Astrocyte (in vitro differentiated cells and primary cell): Measurements from ENCODE around the gene LRWD1. TPM values are rescaled to one million over a fixed set of nuclear protein-coding genes. Genes with fewer than 3 reads are reported as not detected.

Experiments used
- DNase-seq: peaks from one replicate; pipeline ENCODE4 v3.0.0-alpha.2; 2010; ENCODE audit warnings: low read depth
- FAIRE-seq: peaks from 2 replicates; lab custom pipeline; 2011; peaks lifted over from hg19 to GRCh38; lab: Jason Lieb, UNC
- H2AFZ ChIP-seq: 2 replicates; pipeline ENCODE4 v1.6.0; 2012; ENCODE audit warnings: low read depth, low read length, inconsistent platforms
- H3K27ac ChIP-seq: 2 replicates; pipeline ENCODE4 v1.5.1; 2011; ENCODE audit warnings: low read depth, low read length, inconsistent platforms
- H3K27me3 ChIP-seq: 2 replicates; pipeline ENCODE4 v1.6.0; 2011; ENCODE audit warnings: low read length, inconsistent platforms; ENCODE audit not compliant: insufficient read depth
- H3K36me3 ChIP-seq: 2 replicates; pipeline ENCODE4 v1.5.1; 2011; ENCODE audit warnings: low read length, inconsistent platforms; ENCODE audit not compliant: insufficient read depth
- H3K4me1 ChIP-seq: 2 replicates; pipeline ENCODE4 v1.5.1; 2011; ENCODE audit warnings: low read length, inconsistent platforms; ENCODE audit not compliant: insufficient read depth
- H3K4me2 ChIP-seq: 2 replicates; pipeline ENCODE4 v1.6.0; 2012; ENCODE audit warnings: low read length, inconsistent platforms
- H3K4me3 ChIP-seq: 2 replicates; pipeline ENCODE4 v1.5.1; 2011; ENCODE audit warnings: low read depth, mild to moderate bottlenecking, low read length, inconsistent platforms; ENCODE audit not compliant: insufficient read depth
- H3K79me2 ChIP-seq: 2 replicates; pipeline ENCODE4 v1.6.0; 2012; ENCODE audit warnings: mild to moderate bottlenecking, low read length, inconsistent platforms; ENCODE audit not compliant: insufficient read depth
- H3K9ac ChIP-seq: 2 replicates; pipeline ENCODE4 v1.6.0; 2012; ENCODE audit warnings: mild to moderate bottlenecking, low read length, inconsistent platforms
- H3K9me3 ChIP-seq: 2 replicates; pipeline ENCODE4 v1.5.1; 2012; ENCODE audit warnings: low read depth, mild to moderate bottlenecking, low read length, inconsistent platforms; ENCODE audit not compliant: insufficient read depth
- H4K20me1 ChIP-seq: 2 replicates; pipeline ENCODE4 v1.6.0; 2012; ENCODE audit warnings: low read length, inconsistent platforms; ENCODE audit not compliant: insufficient read depth
- H3K27ac Mint-ChIP-seq: one replicate; pipeline ENCODE4 v1.8.0; 2021; ENCODE audit warnings: mild to moderate bottlenecking, mixed read lengths; ENCODE audit not compliant: unreplicated experiment
- H3K27me3 Mint-ChIP-seq: one replicate; pipeline ENCODE4 v1.8.0; 2021; ENCODE audit warnings: low read depth, mixed read lengths; ENCODE audit not compliant: unreplicated experiment
- H3K36me3 Mint-ChIP-seq: one replicate; pipeline ENCODE4 v1.8.0; 2021; ENCODE audit warnings: low read depth, mixed read lengths; ENCODE audit not compliant: unreplicated experiment
- H3K4me1 Mint-ChIP-seq: one replicate; pipeline ENCODE4 v1.8.0; 2021; ENCODE audit warnings: low read depth, mixed read lengths; ENCODE audit not compliant: unreplicated experiment
- H3K4me3 Mint-ChIP-seq: one replicate; pipeline ENCODE4 v1.8.0; 2021; ENCODE audit warnings: mild to moderate bottlenecking, moderate library complexity, mixed read lengths; ENCODE audit not compliant: unreplicated experiment
- H3K9me3 Mint-ChIP-seq: one replicate; pipeline ENCODE4 v1.8.0; 2021; ENCODE audit warnings: mild to moderate bottlenecking, mixed read lengths; ENCODE audit not compliant: unreplicated experiment
- EZH2 ChIP-seq: IDR thresholded peaks from 2 replicates; pipeline ENCODE4 v1.6.1; 2012; ENCODE audit warnings: mild to moderate bottlenecking, low read length, inconsistent platforms; ENCODE audit not compliant: insufficient read depth
- total RNA-seq: library from RNA; stranded (reverse); gene quantifications from 2 replicates; pipeline ENCODE4 v1.2.1, GENCODE V29; 2021
- TF ChIP-seq, protein P1 (sequence below): IDR thresholded peaks from 2 replicates; pipeline ENCODE4 v1.5.1; 2011; ENCODE audit warnings: low read depth, mild to moderate bottlenecking, inconsistent platforms, low read length, moderate library complexity; ENCODE audit not compliant: insufficient read depth

The LRWD1 gene
- total RNA-seq, 1 donor from 2014 or later: 26.2 TPM

DNA sequence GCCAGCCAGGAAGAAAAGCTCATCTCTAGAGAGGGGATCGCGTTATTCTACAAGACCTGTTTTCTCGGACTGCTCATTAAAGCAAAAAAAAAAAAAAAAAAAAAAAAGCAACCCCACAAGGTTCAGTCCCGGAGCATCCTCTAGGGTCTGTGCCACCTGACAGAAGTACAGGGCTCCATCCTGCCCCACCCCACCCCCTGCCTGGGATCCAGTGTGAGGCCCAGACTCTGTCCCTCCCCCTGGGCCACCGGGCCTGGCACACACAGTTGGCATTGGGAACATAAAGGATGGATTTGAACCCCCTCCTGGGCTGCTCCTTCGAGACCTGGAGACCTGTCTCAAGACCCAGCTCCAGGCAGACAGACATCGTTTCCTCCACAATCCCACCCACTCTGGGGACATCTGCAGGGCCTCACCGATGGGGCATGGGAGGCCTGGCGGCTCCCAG, 30.7 kb upstream of the LRWD1 start:
- H3K36me3 ChIP-seq: no peaks in the 10 kb centered on the region
- no peaks in the 10 kb centered on the region for H3K9me3 ChIP-seq
- no peak for FAIRE-seq
- Mint-ChIP-seq H3K9me3 (no peaks in the 10 kb centered on the region), H3K27ac (peak overlapping the region; percentile 84), H3K36me3 (peaks cover 11% of the 10 kb centered on the region), H3K4me1 (peaks cover 12% of the 10 kb centered on the region), H3K4me3 (peak overlapping the region; percentile 89), H3K27me3 (no peaks in the 10 kb centered on the region)
- H3K27ac ChIP-seq: no peak overlapping the region
- H3K4me3 ChIP-seq: peak overlapping the region; percentile 75
- H4K20me1 ChIP-seq: no peaks in the 10 kb centered on the region
- peak overlapping the region; percentile 88 for H3K9ac ChIP-seq
- DNase-seq: no peak
- no peaks in the 10 kb centered on the region for H3K27me3 ChIP-seq
- H3K4me1 ChIP-seq: peaks cover 8% of the 10 kb centered on the region
- peak overlapping the region; percentile 96 for H3K4me2 ChIP-seq
- TF ChIP-seq, protein P1, sequence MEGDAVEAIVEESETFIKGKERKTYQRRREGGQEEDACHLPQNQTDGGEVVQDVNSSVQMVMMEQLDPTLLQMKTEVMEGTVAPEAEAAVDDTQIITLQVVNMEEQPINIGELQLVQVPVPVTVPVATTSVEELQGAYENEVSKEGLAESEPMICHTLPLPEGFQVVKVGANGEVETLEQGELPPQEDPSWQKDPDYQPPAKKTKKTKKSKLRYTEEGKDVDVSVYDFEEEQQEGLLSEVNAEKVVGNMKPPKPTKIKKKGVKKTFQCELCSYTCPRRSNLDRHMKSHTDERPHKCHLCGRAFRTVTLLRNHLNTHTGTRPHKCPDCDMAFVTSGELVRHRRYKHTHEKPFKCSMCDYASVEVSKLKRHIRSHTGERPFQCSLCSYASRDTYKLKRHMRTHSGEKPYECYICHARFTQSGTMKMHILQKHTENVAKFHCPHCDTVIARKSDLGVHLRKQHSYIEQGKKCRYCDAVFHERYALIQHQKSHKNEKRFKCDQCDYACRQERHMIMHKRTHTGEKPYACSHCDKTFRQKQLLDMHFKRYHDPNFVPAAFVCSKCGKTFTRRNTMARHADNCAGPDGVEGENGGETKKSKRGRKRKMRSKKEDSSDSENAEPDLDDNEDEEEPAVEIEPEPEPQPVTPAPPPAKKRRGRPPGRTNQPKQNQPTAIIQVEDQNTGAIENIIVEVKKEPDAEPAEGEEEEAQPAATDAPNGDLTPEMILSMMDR: no peak
- TF ChIP-seq EZH2: no peak
- H3K79me2 ChIP-seq: peaks cover 22% of the 10 kb centered on the region
- peak overlapping the region; percentile 66 for H2AFZ ChIP-seq

DNA sequence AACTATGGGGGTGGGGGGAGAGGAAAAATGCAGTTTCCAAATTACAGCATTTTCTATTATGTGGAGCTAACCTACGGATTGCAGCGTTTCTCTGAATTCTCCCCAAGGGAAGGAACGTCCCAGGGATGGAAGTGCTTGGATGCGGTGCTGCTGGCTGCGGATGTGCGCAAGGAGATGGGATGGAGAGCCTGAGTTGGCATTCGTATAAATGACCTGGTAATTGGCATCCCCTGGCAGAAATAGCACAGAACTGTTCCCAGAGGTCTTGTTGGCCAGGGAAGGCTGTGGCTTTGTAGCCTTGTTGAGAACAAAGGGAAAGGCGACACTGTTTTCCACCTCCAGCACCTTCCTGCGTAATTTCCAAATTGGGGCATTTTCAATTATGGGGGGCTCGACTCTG, 28.7 kb upstream of the LRWD1 start:
- Histone ChIP-seq H3K27me3 (no peaks in the 10 kb centered on the region), H2AFZ (no peak overlapping the region), H3K79me2 (peaks cover 22% of the 10 kb centered on the region), H3K4me2 (no peak overlapping the region), H3K9me3 (no peaks in the 10 kb centered on the region), H3K9ac (no peak overlapping the region), H4K20me1 (peaks cover 4% of the 10 kb centered on the region), H3K27ac (no peak overlapping the region), H3K4me3 (no peak overlapping the region), H3K36me3 (no peaks in the 10 kb centered on the region), H3K4me1 (peaks cover 20% of the 10 kb centered on the region)
- Mint-ChIP-seq H3K4me3 (peak overlapping the region; percentile 6), H3K9me3 (no peaks in the 10 kb centered on the region), H3K27me3 (no peaks in the 10 kb centered on the region), H3K4me1 (peaks cover 16% of the 10 kb centered on the region), H3K27ac (no peak overlapping the region), H3K36me3 (peaks cover 11% of the 10 kb centered on the region)
- TF ChIP-seq, protein P1: no peak
- no peak for TF ChIP-seq EZH2
- no peak for DNase-seq
- FAIRE-seq: no peak

DNA sequence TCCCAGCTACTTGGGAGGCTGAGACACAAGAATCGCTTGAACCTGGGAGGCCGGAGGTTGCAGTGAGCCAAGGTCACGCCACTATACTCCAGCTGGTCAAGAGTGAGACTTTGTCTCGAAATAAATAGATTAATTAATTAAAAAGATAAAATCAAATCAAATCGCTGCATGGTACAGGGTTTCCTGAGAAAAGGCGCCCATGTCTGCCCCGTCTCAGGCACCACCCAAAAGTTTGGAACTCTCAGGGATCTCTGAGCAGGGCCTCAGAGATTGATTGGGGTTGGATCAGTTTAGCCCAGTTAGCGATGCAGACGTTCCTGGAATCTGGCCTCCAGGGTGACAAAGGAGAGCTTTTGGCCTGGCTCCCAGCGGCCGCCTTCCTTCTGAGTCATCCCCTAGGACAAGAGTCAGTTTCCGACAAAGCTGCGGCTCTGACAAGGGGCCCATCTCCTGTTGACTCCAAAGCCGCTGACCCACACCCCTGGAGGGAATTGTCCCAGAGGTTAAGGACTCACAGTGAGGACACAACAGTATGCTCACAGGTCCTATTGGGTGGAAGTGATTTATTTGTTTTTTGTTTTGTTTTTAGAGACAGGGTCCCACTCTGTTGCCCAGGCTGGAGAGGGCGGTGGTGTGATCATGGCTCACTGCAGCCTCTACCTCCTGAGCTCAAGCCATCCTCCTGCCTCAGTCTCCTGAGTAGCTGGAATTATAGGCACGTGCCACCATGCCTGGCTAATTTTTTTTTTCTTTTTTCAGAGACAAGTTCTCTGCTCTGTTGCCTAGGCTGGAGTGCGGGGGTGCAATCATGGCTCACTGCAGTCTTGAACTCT, 24.6 kb upstream of the LRWD1 start:
- Histone ChIP-seq H3K79me2 (peaks cover 11% of the 10 kb centered on the region), H3K27me3 (no peaks in the 10 kb centered on the region), H3K4me2 (peak overlapping the region; percentile 60), H2AFZ (no peak overlapping the region), H3K4me3 (no peak overlapping the region), H3K36me3 (no peaks in the 10 kb centered on the region), H3K4me1 (peaks cover 12% of the 10 kb centered on the region), H3K9me3 (no peaks in the 10 kb centered on the region), H3K9ac (no peak overlapping the region), H3K27ac (peak overlapping the region; percentile 36), H4K20me1 (peaks cover 7% of the 10 kb centered on the region)
- Mint-ChIP-seq H3K9me3 (no peaks in the 10 kb centered on the region), H3K4me3 (peak overlapping the region; percentile 27), H3K36me3 (peaks cover 12% of the 10 kb centered on the region), H3K27ac (peak overlapping the region; percentile 81), H3K4me1 (peaks cover 6% of the 10 kb centered on the region), H3K27me3 (no peaks in the 10 kb centered on the region)
- TF ChIP-seq EZH2: no peak
- TF ChIP-seq, protein P1: no peak
- FAIRE-seq: peak; percentile 37
- peak; percentile 73 for DNase-seq
